HL-60 (cell line): Measurements from ENCODE around the gene TNFAIP1.
A peak's percentile ranks its signal among the peaks of the same experiment; 100 is the strongest.

Source experiments
- CTCF ChIP-seq: IDR thresholded peaks from one replicate; pipeline ENCODE4 v1.5.1; 2011; ENCODE audit warnings: low read length, control low read depth, inconsistent platforms; ENCODE audit not compliant: insufficient read depth
- GABPA ChIP-seq: IDR thresholded peaks from 2 replicates; pipeline ENCODE4 v1.6.1; 2012; ENCODE audit warnings: low read depth
- POLR2AphosphoS5 ChIP-seq: IDR thresholded peaks from 2 replicates; pipeline ENCODE4 v1.6.1; 2012; ENCODE audit warnings: low read depth
- REST ChIP-seq: IDR thresholded peaks from 2 replicates; pipeline ENCODE4 v1.6.1; 2012; ENCODE audit warnings: low read depth; ENCODE audit not compliant: insufficient replicate concordance
- SPI1 ChIP-seq: IDR thresholded peaks from 2 replicates; pipeline ENCODE4 v1.6.1; 2012; ENCODE audit warnings: low read depth, mild to moderate bottlenecking, borderline replicate concordance

GRCh38 chr17:28344011-28344410 lies 8.4 kb downstream of the TNFAIP1 start:
- TF ChIP-seq POLR2AphosphoS5 (peak; percentile 22; the same call in 1 of the 2 replicates), CTCF (no peak), GABPA (no peak), REST (no peak), SPI1 (no peak)
